ENCODE measurements around the gene IL20. TPM values are rescaled to one million over a fixed set of nuclear protein-coding genes. Genes with fewer than 3 reads are reported as not detected.

Gene IL20
- total RNA-seq, 4 donors from 2014 or later, result not detected

DNA sequence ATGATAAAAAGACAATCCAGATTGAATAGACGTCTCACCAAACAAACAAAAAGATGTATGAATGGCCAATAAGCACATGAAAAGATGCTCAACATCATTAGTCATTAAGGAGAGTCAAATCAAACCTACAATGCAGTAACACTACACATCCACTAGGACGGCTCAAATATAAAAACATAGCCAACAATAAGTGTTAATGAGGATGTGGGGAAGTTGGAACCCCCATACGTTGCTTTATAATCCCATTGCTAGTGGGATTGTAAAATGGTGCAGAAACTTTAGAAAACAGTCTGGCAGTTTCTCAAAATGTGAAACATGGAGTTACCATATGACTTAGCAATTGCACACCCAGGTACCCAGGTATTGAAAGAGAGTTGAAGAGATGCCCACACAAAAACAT, 17.1 kb downstream of the IL20 start:
- intact Hi-C loops (cut with DNase I), result no loop called here
- TF ChIP-seq CTCF (IDR thresholded peaks at IDR 0.05) (no peak), POLR2A (IDR thresholded peaks at IDR 0.05) (no peak)
- Histone ChIP-seq H3K36me3 (no peaks in the 10 kb centered on the region), H3K4me1 (peaks cover 0 to 5% of the 10 kb centered on the region in 2 donors), H3K27me3 (no peaks in the 10 kb centered on the region), H3K27ac (no peak overlapping the region), H3K4me3 (replicated peaks in 1 of 3) (no peak overlapping the region), H3K9me3 (no peaks in the 10 kb centered on the region)
- 77 to 78% methylated on average over 3 of the region's 3 CpGs for WGBS, 2 donors
- DNase-seq, result no peak

DNA sequence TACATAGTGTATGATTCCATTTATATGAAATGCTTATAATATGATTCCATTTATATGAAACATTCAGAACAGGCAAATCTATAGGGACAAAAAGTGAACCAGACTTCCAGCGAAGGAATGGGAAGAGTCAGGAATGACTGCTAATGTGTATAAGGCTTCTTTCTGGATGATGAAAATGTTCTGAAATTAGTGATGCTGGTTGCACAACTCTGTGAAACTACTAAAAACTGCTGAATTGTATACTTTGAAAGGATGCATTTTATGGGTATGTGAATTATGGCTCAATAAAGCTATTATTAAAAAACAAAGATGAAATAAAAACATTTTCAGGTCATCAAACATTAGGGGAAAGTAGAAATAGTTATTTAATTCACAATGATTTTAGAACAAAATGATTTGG, 17.7 kb downstream of the IL20 start:
- no peak overlapping the region for H3K27ac ChIP-seq
- intact Hi-C loops (cut with DNase I), result no loop called here
- peaks cover 5 to 10% of the 10 kb centered on the region in 2 donors for H3K4me1 ChIP-seq
- no peak overlapping the region for H3K4me3 ChIP-seq (replicated peaks in 1 of 3)
- H3K9me3 ChIP-seq, result no peaks in the 10 kb centered on the region
- no peak for TF ChIP-seq POLR2A (IDR thresholded peaks at IDR 0.05)
- TF ChIP-seq CTCF (IDR thresholded peaks at IDR 0.05), result no peak
- no peaks in the 10 kb centered on the region for H3K36me3 ChIP-seq
- H3K27me3 ChIP-seq, result no peaks in the 10 kb centered on the region
- 92 to 96% methylated on average over 1 of the region's 1 CpG for WGBS, 2 donors
- no peak for DNase-seq

GRCh38 chr1:206883876-206884275, 18.5 kb downstream of the IL20 start:
- Histone ChIP-seq H3K4me1 (peaks cover 6 to 11% of the 10 kb centered on the region in 2 donors), H3K9me3 (no peaks in the 10 kb centered on the region), H3K4me3 (replicated peaks in 1 of 3) (no peak overlapping the region), H3K27ac (no peak overlapping the region), H3K27me3 (no peaks in the 10 kb centered on the region), H3K36me3 (no peaks in the 10 kb centered on the region)
- 92 to 98% methylated on average over 2 of the region's 2 CpGs for WGBS, 2 donors
- TF ChIP-seq POLR2A (IDR thresholded peaks at IDR 0.05) (no peak), CTCF (IDR thresholded peaks at IDR 0.05) (no peak)
- no peak for DNase-seq
- intact Hi-C loops (cut with DNase I), result no loop called here

DNA sequence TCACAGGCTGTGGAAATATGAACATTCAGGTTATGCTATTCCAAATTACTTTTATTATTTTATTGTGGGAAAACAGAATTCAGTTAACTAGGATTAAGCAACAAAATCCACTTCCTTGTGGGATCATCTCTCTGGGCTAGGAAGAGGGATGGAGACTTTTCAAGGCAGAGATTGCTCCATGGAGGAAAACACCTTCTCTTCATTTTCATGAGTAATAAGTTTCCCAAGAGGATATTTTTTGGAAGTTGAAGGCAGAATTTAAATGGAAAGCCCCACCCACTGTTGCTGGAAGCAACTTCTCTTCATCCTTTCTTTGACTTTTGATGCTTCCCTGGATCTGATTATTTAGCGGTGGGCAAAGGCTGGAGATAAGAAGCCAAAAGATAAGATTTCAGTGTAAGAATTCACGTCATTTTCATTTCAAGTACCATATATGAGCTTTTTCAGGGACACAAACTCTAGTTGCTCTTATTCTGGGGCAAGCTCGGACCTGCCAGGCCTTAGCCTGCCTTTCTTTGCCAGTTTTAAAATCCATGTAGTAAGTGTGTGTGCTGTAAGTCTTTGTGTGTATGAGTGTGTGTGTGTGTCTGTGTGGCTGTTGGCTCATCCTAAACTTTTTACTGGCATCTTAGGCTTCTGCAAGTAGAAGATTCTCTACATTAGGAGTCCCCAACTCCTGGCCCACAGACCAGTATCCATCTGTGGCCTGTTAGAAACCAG, 20.1 kb downstream of the IL20 start:
- no peak for DNase-seq
- no peak overlapping the region for H3K4me3 ChIP-seq (replicated peaks in 1 of 3)
- intact Hi-C loops (cut with DNase I), result no loop called here
- no peaks in the 10 kb centered on the region for H3K9me3 ChIP-seq
- no peak overlapping the region for H3K27ac ChIP-seq
- peaks cover 6 to 13% of the 10 kb centered on the region in 2 donors for H3K4me1 ChIP-seq
- no peaks in the 10 kb centered on the region for H3K36me3 ChIP-seq
- 83 to 92% methylated on average over 3 of the region's 3 CpGs for WGBS, 2 donors
- TF ChIP-seq CTCF (IDR thresholded peaks at IDR 0.05) (no peak), POLR2A (IDR thresholded peaks at IDR 0.05) (no peak)
- H3K27me3 ChIP-seq, result no peaks in the 10 kb centered on the region

DNA sequence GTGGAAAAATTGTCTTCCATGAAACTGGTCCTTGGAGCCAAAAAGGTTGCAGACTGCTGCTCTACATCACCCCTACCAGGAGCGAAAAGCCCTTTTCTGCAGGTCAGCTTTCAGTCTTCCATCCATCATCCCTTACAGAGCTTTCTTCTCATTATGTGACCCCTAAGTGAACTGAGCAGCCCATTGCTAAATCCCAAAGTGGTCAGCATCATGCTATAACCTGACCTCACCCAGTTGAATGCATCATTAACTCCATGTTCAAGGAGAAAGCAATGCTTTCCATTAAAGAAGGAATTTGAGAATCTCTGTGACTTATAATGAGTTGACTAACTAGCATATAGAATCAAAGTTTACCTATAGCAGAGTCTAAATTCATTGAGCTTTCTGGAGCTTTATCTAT, 21.4 kb downstream of the IL20 start:
- no peak overlapping the region for H3K27ac ChIP-seq
- intact Hi-C loops (cut with DNase I), result no loop called here
- no peaks in the 10 kb centered on the region for H3K36me3 ChIP-seq
- TF ChIP-seq POLR2A (IDR thresholded peaks at IDR 0.05), result no peak
- no peak for TF ChIP-seq CTCF (IDR thresholded peaks at IDR 0.05)
- peaks cover 6 to 14% of the 10 kb centered on the region in 2 donors for H3K4me1 ChIP-seq
- no peaks in the 10 kb centered on the region for H3K27me3 ChIP-seq
- H3K9me3 ChIP-seq, result no peaks in the 10 kb centered on the region
- 92 to 93% methylated on average over 1 of the region's 1 CpG for WGBS, 2 donors
- H3K4me3 ChIP-seq (replicated peaks in 1 of 3), result no peak overlapping the region
- DNase-seq, result no peak
